ENCODE data around the gene BCKDHB. TPM values are rescaled to one million over a fixed set of nuclear protein-coding genes. Genes with fewer than 3 reads are reported as not detected.

Gene BCKDHB
- total RNA-seq, 4 donors from 2014 or later = 10.9 to 32.9 (median 29.7) TPM

- DNase-seq = no peak
- WGBS, 2 donors (ENCODE audit: low coverage in 1 of 2) = 64 to 94% methylated on average over 2 to 3 of the region's 3 CpGs
- no peak for TF ChIP-seq CTCF (IDR thresholded peaks at IDR 0.05)
- no peak for TF ChIP-seq POLR2AphosphoS5 (IDR thresholded peaks at IDR 0.05)
- no peak for TF ChIP-seq POLR2A (IDR thresholded peaks at IDR 0.05)
- no peak for TF ChIP-seq EP300 (IDR thresholded peaks at IDR 0.05; ENCODE audit: low read depth)
- Histone ChIP-seq H3K27me3 (no peaks in the 10 kb centered on the region), H3K4me3 (no peak overlapping the region), H3K36me3 (no peaks in the 10 kb centered on the region), H3K4me1 (no peaks in the 10 kb centered on the region), H3K27ac (no peak overlapping the region), H3K9me3 (no peaks in the 10 kb centered on the region)
- intact Hi-C loops (cut with DNase I; ENCODE audit: low total_unique reads) (no loop called here), in situ Hi-C loops (cut with MboI; ENCODE audit: low pct_ligation_motif_present in 1 of 4, low pct_unique_long_range_greater_than_20kb in 1 of 4, low sequenced_read_pairs in 3 of 4) (no loop called here)
Measured at GRCh38 chr6:80388507-80388906, 282.0 kb downstream of the BCKDHB start.

Other genes starting within 250 kb of the BCKDHB start
- under 1 TPM in 2 of 4 donors, not detected in 2; 0.32 to 0.68 TPM for gene ELOVL4, start 159.1 kb upstream of the BCKDHB start, total RNA-seq
- 1 to 10 TPM; 1.2 to 9.4 (median 1.7) TPM for gene TTK, start 102.0 kb upstream of the BCKDHB start, total RNA-seq